ENCODE results near the gene MAPK8IP3. TPM values are rescaled to one million over a fixed set of nuclear protein-coding genes. Genes with fewer than 3 reads are reported as not detected.

The MAPK8IP3 gene
- total RNA-seq, 2 donors from 2014 or later: 109 to 111 TPM

DNA sequence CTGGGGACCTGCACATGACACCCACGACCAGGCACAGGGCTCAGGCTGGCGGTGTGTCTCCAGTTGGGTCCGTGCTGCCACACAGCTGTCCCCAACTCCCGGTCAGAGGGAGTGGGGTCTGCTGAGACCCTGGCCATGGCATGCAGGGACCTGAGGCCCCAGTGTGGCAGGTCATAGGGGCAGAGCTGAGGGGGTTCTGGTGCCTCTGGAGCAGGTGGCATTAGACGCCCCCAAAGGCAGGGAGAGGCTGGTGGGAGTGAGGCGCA, 81.0 kb downstream of the MAPK8IP3 start:
- peaks cover 25% of the 10 kb centered on the region for H3K36me3 ChIP-seq
- H3K27ac ChIP-seq: no peak overlapping the region
- no peak overlapping the region for H3K4me3 ChIP-seq
- TF ChIP-seq, protein P1, sequence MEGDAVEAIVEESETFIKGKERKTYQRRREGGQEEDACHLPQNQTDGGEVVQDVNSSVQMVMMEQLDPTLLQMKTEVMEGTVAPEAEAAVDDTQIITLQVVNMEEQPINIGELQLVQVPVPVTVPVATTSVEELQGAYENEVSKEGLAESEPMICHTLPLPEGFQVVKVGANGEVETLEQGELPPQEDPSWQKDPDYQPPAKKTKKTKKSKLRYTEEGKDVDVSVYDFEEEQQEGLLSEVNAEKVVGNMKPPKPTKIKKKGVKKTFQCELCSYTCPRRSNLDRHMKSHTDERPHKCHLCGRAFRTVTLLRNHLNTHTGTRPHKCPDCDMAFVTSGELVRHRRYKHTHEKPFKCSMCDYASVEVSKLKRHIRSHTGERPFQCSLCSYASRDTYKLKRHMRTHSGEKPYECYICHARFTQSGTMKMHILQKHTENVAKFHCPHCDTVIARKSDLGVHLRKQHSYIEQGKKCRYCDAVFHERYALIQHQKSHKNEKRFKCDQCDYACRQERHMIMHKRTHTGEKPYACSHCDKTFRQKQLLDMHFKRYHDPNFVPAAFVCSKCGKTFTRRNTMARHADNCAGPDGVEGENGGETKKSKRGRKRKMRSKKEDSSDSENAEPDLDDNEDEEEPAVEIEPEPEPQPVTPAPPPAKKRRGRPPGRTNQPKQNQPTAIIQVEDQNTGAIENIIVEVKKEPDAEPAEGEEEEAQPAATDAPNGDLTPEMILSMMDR (IDR thresholded peaks at IDR 0.05): no peak
- peaks cover 6 to 22% of the 10 kb centered on the region in 2 donors for H3K4me1 ChIP-seq (ENCODE audit: control insufficient read depth in 1 of 2, low read depth in 2 of 2)
- no peaks in the 10 kb centered on the region for H3K9me3 ChIP-seq
- DNase-seq (ENCODE audit: low spot score) (no peak), ATAC-seq (ENCODE audit: insufficient number of reproducible peaks, low FRiP score, low read depth) (no peak)
- no peaks in the 10 kb centered on the region for H3K27me3 ChIP-seq (replicated peaks; ENCODE audit: insufficient read depth)

DNA sequence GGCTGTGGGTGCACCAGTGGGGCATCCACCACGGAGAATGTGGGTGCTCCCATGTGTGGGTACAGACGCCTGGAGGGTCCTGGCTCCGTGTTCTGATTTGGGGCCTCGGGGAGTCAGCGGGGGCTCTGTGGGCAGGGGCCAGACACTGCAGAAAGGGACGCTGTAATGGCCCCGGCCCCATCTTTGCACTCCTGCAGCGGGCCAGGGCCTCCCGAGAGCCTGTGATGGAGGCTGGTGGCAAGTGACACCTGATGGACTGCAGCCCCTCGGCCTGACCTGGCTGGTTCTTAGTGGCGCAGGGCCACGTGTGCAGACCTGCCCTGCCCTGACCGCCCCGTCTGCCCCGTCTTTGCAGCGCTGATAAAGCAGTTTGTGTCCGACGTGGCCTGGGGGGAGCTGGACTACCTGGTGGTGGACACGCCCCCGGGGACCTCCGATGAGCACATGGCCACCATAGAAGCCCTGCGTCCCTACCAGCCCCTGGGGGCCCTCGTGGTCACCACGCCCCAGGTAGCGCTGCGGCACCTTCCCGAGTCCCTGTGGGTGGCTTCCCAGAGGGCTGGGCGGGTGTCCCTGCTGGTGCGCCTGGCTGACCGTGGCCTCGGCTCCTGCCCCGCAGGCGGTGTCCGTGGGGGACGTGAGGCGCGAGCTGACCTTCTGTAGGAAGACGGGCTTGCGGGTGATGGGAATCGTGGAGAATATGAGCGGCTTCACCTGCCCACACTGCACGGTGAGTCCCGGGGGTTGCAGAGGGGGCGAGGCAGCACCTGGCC, 81.5 kb downstream of the MAPK8IP3 start:
- ATAC-seq (ENCODE audit: insufficient number of reproducible peaks, low FRiP score, low read depth): no peak
- TF ChIP-seq, protein P1 (IDR thresholded peaks at IDR 0.05): no peak
- Histone ChIP-seq H3K27me3 (replicated peaks; ENCODE audit: insufficient read depth) (no peaks in the 10 kb centered on the region), H3K4me3 (no peak overlapping the region), H3K9me3 (no peaks in the 10 kb centered on the region), H3K36me3 (peaks cover 25% of the 10 kb centered on the region), H3K4me1 (ENCODE audit: control insufficient read depth in 1 of 2, low read depth in 2 of 2) (peaks cover 6 to 22% of the 10 kb centered on the region in 2 donors), H3K27ac (no peak overlapping the region)
- DNase-seq (ENCODE audit: low spot score): no peak

DNA sequence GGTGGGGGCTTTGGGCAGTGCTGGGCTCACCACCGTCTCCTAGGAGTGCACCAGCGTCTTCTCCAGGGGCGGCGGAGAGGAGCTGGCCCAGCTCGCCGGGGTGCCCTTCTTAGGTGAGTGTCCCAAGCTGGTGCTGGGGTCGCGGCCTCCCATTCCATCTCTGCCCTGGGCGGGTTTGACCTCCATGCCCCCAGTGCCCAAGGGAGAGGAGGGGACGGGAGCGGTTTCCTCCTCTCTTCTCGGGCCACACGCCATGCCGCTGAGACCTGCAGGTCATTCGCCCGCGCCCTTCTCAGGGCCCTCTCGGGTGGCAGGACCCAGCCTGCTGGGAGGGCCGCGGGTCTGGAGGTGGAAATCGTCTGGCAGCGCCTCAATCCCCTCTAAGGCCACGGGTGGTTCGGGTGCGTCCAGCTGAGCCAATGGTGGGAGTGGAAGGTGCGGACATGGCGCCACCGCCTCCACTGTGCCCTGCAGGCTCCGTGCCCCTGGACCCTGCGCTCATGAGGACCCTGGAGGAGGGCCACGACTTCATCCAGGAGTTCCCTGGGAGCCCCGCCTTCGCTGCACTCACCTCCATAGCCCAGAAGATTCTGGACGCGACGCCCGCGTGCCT, 82.2 kb downstream of the MAPK8IP3 start:
- TF ChIP-seq, protein P1 (IDR thresholded peaks at IDR 0.05): no peak
- peaks cover 25% of the 10 kb centered on the region for H3K36me3 ChIP-seq
- no peak overlapping the region for H3K4me3 ChIP-seq
- ATAC-seq (ENCODE audit: insufficient number of reproducible peaks, low FRiP score, low read depth) (no peak), DNase-seq (ENCODE audit: low spot score) (no peak)
- peaks cover 6 to 22% of the 10 kb centered on the region in 2 donors for H3K4me1 ChIP-seq (ENCODE audit: control insufficient read depth in 1 of 2, low read depth in 2 of 2)
- H3K9me3 ChIP-seq: no peaks in the 10 kb centered on the region
- H3K27me3 ChIP-seq (replicated peaks; ENCODE audit: insufficient read depth): no peaks in the 10 kb centered on the region
- H3K27ac ChIP-seq: no peak overlapping the region

DNA sequence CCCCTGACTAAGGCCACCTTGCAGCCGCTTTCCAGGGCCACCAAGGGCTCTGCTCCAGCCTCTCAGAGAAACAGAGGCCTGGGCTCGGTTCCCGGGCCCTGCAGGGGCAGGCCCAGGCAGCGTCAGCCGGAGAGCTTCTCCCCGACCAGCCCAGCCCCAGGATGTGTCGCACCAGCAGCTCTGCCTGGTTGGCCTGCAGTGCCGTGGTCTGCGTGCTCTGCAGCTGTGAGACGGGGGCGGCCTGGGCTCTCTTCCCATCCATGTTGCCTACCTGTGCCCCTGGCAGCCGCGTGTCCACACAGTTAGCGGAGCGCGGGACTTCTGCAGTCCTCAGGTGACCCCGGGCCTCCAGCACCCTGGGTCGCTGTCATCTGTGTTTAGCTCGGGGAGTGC, 82.7 kb downstream of the MAPK8IP3 start:
- Histone ChIP-seq H3K4me3 (no peak overlapping the region), H3K9me3 (no peaks in the 10 kb centered on the region), H3K27ac (no peak overlapping the region), H3K27me3 (replicated peaks; ENCODE audit: insufficient read depth) (no peaks in the 10 kb centered on the region), H3K36me3 (peaks cover 25% of the 10 kb centered on the region), H3K4me1 (ENCODE audit: control insufficient read depth in 1 of 2, low read depth in 2 of 2) (peaks cover 6 to 17% of the 10 kb centered on the region in 2 donors)
- TF ChIP-seq, protein P1 (IDR thresholded peaks at IDR 0.05): no peak
- DNase-seq (ENCODE audit: low spot score): no peak
- ATAC-seq (ENCODE audit: insufficient number of reproducible peaks, low FRiP score, low read depth): no peak

DNA sequence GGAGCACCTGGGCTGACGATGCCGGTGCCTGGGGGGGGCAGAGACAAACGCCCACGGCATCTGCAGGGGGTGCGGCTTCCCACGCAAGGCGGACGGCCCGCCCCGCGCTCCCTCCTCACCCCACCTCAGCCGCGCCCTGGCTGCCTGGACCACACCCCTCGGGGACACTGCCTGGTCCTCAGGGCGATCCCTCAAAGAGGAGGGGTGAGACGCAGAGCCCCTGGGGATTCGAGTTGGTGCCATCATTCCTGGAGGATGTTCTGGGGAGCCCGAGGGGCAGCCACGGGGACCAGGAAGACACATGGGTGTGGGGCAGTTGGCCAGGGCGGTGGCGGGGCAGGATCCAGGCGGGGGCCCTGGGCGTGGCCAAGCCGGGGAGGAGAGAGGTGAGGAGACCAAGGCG, 83.6 kb downstream of the MAPK8IP3 start:
- H3K27me3 ChIP-seq (replicated peaks; ENCODE audit: insufficient read depth): no peaks in the 10 kb centered on the region
- H3K9me3 ChIP-seq: no peaks in the 10 kb centered on the region
- peaks cover 25% of the 10 kb centered on the region for H3K36me3 ChIP-seq
- no peak for ATAC-seq (ENCODE audit: insufficient number of reproducible peaks, low FRiP score, low read depth)
- TF ChIP-seq, protein P1 (IDR thresholded peaks at IDR 0.05): no peak
- H3K4me1 ChIP-seq (ENCODE audit: control insufficient read depth in 1 of 2, low read depth in 2 of 2): peaks cover 0 to 8% of the 10 kb centered on the region in 2 donors
- H3K27ac ChIP-seq: no peak overlapping the region
- no peak for DNase-seq (ENCODE audit: low spot score)
- H3K4me3 ChIP-seq: no peak overlapping the region
